HG02588 (cell line): ENCODE results near the gene DNAJB9.

Source experiments
- ATAC-seq: cut with Tn5 transposase; IDR thresholded peaks from one replicate; pipeline ENCODE4 v1.9.1; 2021; ENCODE audit warnings: mild to moderate bottlenecking, moderate library complexity; ENCODE audit not compliant: unreplicated experiment

DNAJB9 gene

GRCh38 chr7:108604307-108605077 lies 34.8 kb downstream of the DNAJB9 start:
- ATAC-seq, result no peak

- no peak for ATAC-seq
Measured at GRCh38 chr7:108605559-108606201, 36.0 kb downstream of the DNAJB9 start.

DNA sequence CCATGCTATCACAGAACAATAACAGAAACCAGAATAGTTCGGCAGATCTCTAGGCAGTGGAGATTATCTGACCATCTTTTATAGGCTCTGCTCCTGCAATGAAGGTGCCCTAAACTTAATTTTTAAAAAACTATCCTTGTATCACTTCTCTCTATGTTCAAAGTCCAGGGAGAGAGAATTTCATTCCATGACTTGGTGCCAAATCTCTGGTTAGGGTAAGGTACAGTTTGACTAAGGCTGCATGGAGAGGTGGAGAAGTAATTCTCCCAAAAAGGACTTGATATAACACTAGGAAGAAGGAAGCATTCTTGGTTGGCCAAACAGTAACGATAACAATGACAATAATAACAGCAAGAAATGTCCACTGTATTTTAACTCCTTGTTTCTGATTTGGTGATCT lies 40.0 kb downstream of the DNAJB9 start:
- no peak for ATAC-seq

DNA sequence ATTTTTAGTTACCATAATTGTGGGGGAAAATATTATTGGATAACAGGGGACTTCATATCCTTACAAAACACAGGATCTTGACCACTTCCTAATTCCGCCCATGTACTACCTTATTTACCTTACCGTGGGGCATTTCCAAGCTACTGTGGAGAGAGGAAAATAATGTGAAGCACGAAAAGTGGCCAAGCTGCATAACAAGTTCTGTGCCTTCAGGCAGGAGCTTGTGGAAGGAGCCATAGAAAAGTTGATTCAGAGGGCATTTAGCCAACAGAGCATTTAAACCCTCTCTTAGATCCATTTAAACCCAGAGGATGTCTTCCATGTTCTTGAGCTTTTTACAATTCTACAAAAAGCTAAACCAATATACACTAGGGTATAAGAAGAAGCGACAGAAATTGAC lies 41.6 kb downstream of the DNAJB9 start:
- ATAC-seq, result no peak

- ATAC-seq, result peak; percentile 63
Measured at GRCh38 chr7:108613147-108613948, 43.7 kb downstream of the DNAJB9 start.

- ATAC-seq, result no peak
Measured at GRCh38 chr7:108613949-108614381, 44.3 kb downstream of the DNAJB9 start.

DNA sequence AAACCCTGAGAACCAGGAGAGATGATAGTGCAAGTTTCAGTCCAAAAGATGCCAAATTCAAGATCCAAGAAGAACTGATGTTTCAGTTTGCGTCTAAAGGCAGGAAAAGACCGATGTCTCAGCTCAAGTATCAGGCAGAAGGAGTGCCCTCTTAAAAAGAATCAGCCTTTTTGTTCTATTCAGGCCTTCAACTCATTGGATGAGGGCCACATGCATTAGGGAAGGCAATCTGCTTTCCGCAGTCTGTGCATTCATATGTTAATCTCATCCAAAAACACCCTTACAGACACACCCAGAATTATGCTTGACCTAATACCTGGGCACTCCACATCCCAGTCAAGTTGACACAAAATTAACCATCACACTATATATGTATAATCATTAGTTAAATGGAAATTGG lies 45.2 kb downstream of the DNAJB9 start:
- no peak for ATAC-seq

DNA sequence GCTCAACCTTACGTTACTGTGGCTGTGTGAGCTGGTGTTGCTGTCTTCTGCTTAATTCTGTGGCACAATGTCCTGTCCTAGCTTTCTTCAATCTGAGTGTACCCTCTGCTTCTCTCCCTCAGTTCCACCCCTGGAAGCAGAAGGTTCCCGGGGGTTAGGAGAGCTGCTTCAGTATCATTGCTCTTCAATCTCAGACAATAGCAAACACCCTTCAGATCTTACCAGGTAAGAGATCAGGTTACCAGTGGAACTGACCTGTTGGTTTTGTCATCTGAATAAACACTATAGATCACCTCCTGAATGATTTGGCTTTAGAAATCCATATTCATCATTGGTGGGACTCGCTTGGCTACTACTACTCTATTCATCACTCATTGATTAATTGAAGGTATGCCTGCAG lies 48.4 kb downstream of the DNAJB9 start:
- no peak for ATAC-seq

DNA sequence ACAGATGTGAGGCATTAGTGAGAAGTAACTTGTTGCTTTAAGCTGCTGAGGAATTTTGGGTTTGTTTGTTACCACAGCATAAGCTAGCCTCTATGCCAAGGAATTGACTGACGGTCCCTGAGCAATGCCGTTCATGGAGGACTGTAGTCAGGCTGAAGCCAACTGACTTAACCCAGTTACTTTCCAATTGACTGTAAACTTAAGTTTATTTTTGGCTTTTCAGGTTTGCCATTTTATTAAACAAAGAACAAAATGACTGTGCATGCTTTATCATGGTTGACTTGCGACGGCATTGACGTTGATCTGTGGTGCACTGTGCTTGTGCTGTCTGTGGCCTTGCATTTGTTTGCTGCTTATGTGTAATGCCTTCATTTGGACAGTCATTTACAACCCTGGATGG lies 53.5 kb downstream of the DNAJB9 start:
- peak; percentile 81 for ATAC-seq
